Effector memory CD8-positive, alpha-beta T cell (primary cell): ENCODE results near the gene PJA1.

Experiments used
- ATAC-seq: fragments of 150-1000 bp; cut with Tn5 transposase; replicated peaks from 2 replicates; pipeline ENCODE4 v1.10.0; 2021; ENCODE audit warnings: mild to moderate bottlenecking, moderate library complexity
- DNase-seq, 3 experiments: peaks; one replicate each; pipeline ENCODE4 v3.0.0; 2021
- H3K27ac Mint-ChIP-seq, 2 donors: one replicate each; pipeline ENCODE4 v1.8.0; 2022; ENCODE audit warnings: mild to moderate bottlenecking in 2 of 2, mixed read lengths in 2 of 2, moderate library complexity in 2 of 2
- H3K27me3 Mint-ChIP-seq, 2 donors: one replicate each; pipeline ENCODE4 v1.8.0; 2022; ENCODE audit warnings: mixed read lengths in 2 of 2
- H3K36me3 Mint-ChIP-seq: one replicate; pipeline ENCODE4 v1.8.0; 2022; ENCODE audit warnings: mild to moderate bottlenecking, moderate library complexity, mixed read lengths; ENCODE audit not compliant: insufficient read depth
- H3K4me1 Mint-ChIP-seq, 2 donors: one replicate each; pipeline ENCODE4 v1.8.0; 2022; ENCODE audit warnings: low read depth in 2 of 2, mixed read lengths in 2 of 2
- H3K4me3 Mint-ChIP-seq, 2 donors: one replicate each; pipeline ENCODE4 v1.8.0; 2022; ENCODE audit warnings: mild to moderate bottlenecking in 2 of 2, mixed read lengths in 2 of 2, moderate library complexity in 2 of 2
- H3K9me3 Mint-ChIP-seq, 2 donors: one replicate each; pipeline ENCODE4 v1.8.0; 2022; ENCODE audit warnings: mixed read lengths in 2 of 2

The PJA1 gene

GRCh38 chrX:69128588-69128987, 36.7 kb downstream of the PJA1 start:
- no peaks in the 10 kb centered on the region for H3K9me3 Mint-ChIP-seq
- H3K36me3 Mint-ChIP-seq: no peaks in the 10 kb centered on the region
- peaks cover 0 to 3% of the 10 kb centered on the region in 2 donors for H3K4me1 Mint-ChIP-seq
- peaks cover 11 to 31% of the 10 kb centered on the region in 2 donors for H3K27me3 Mint-ChIP-seq
- DNase-seq: no peak
- no peak for ATAC-seq
- no peak overlapping the region for H3K27ac Mint-ChIP-seq
- no peak overlapping the region for H3K4me3 Mint-ChIP-seq

GRCh38 chrX:69127466-69127865, 37.8 kb downstream of the PJA1 start:
- no peak overlapping the region for H3K27ac Mint-ChIP-seq
- no peak for ATAC-seq
- H3K9me3 Mint-ChIP-seq: no peaks in the 10 kb centered on the region
- no peaks in the 10 kb centered on the region for H3K36me3 Mint-ChIP-seq
- DNase-seq: no peak
- H3K27me3 Mint-ChIP-seq: peaks cover 6 to 27% of the 10 kb centered on the region in 2 donors
- no peak overlapping the region for H3K4me3 Mint-ChIP-seq
- H3K4me1 Mint-ChIP-seq: peaks cover 0 to 3% of the 10 kb centered on the region in 2 donors

GRCh38 chrX:69126642-69127041, 38.6 kb downstream of the PJA1 start:
- Mint-ChIP-seq H3K4me3 (no peak overlapping the region), H3K36me3 (no peaks in the 10 kb centered on the region), H3K27me3 (peaks cover 6 to 27% of the 10 kb centered on the region in 2 donors), H3K9me3 (no peaks in the 10 kb centered on the region), H3K4me1 (peaks cover 0 to 3% of the 10 kb centered on the region in 2 donors), H3K27ac (no peak overlapping the region)
- ATAC-seq: no peak
- no peak for DNase-seq

GRCh38 chrX:69125094-69125493, 40.2 kb downstream of the PJA1 start:
- Mint-ChIP-seq H3K36me3 (no peaks in the 10 kb centered on the region), H3K27ac (no peak overlapping the region), H3K4me3 (no peak overlapping the region), H3K4me1 (peaks cover 0 to 3% of the 10 kb centered on the region in 2 donors), H3K9me3 (no peaks in the 10 kb centered on the region), H3K27me3 (peaks cover 6 to 20% of the 10 kb centered on the region in 2 donors)
- DNase-seq (no peak), ATAC-seq (no peak)

- Mint-ChIP-seq H3K36me3 (no peaks in the 10 kb centered on the region), H3K27me3 (peaks cover 6 to 20% of the 10 kb centered on the region in 2 donors), H3K4me1 (peaks cover 0 to 3% of the 10 kb centered on the region in 2 donors), H3K4me3 (no peak overlapping the region), H3K27ac (no peak overlapping the region), H3K9me3 (no peaks in the 10 kb centered on the region)
- ATAC-seq (no peak), DNase-seq (no peak)
These were observed 41.1 kb downstream of the PJA1 start for GRCh38 chrX:69124108-69124507.

- no peak for DNase-seq
- H3K27ac Mint-ChIP-seq: no peak overlapping the region
- no peak for ATAC-seq
- H3K36me3 Mint-ChIP-seq: no peaks in the 10 kb centered on the region
- no peak overlapping the region for H3K4me3 Mint-ChIP-seq
- H3K9me3 Mint-ChIP-seq: no peaks in the 10 kb centered on the region
- H3K27me3 Mint-ChIP-seq: peaks cover 6 to 19% of the 10 kb centered on the region in 2 donors
- peaks cover 0 to 3% of the 10 kb centered on the region in 2 donors for H3K4me1 Mint-ChIP-seq
These were observed 41.8 kb downstream of the PJA1 start for GRCh38 chrX:69123481-69123880.

GRCh38 chrX:69121321-69122000, 43.8 kb downstream of the PJA1 start:
- Mint-ChIP-seq H3K4me1 (no peaks in the 10 kb centered on the region), H3K9me3 (no peaks in the 10 kb centered on the region), H3K27me3 (peaks cover 0 to 11% of the 10 kb centered on the region in 2 donors), H3K4me3 (no peak overlapping the region), H3K27ac (no peak overlapping the region), H3K36me3 (no peaks in the 10 kb centered on the region)
- DNase-seq (no peak), ATAC-seq (no peak)

- Mint-ChIP-seq H3K9me3 (no peaks in the 10 kb centered on the region), H3K36me3 (no peaks in the 10 kb centered on the region), H3K27me3 (peaks cover 0 to 11% of the 10 kb centered on the region in 2 donors), H3K4me3 (no peak overlapping the region), H3K27ac (no peak overlapping the region), H3K4me1 (no peaks in the 10 kb centered on the region)
- ATAC-seq (no peak), DNase-seq (no peak)
These were observed 44.8 kb downstream of the PJA1 start for GRCh38 chrX:69120476-69120875.

GRCh38 chrX:69119122-69119521, 46.1 kb downstream of the PJA1 start:
- no peaks in the 10 kb centered on the region for H3K9me3 Mint-ChIP-seq
- no peak overlapping the region for H3K4me3 Mint-ChIP-seq
- H3K36me3 Mint-ChIP-seq: no peaks in the 10 kb centered on the region
- H3K4me1 Mint-ChIP-seq: no peaks in the 10 kb centered on the region
- ATAC-seq: no peak
- peaks cover 0 to 11% of the 10 kb centered on the region in 2 donors for H3K27me3 Mint-ChIP-seq
- no peak for DNase-seq
- H3K27ac Mint-ChIP-seq: no peak overlapping the region

GRCh38 chrX:69117876-69118526, 47.3 kb downstream of the PJA1 start:
- H3K4me1 Mint-ChIP-seq: no peaks in the 10 kb centered on the region
- no peaks in the 10 kb centered on the region for H3K9me3 Mint-ChIP-seq
- H3K4me3 Mint-ChIP-seq: no peak overlapping the region
- no peak overlapping the region for H3K27ac Mint-ChIP-seq
- DNase-seq: no peak
- ATAC-seq: no peak
- H3K27me3 Mint-ChIP-seq: peaks cover 0 to 11% of the 10 kb centered on the region in 2 donors
- H3K36me3 Mint-ChIP-seq: no peaks in the 10 kb centered on the region

GRCh38 chrX:69116077-69116476, 49.2 kb downstream of the PJA1 start:
- no peak for DNase-seq
- Mint-ChIP-seq H3K9me3 (no peaks in the 10 kb centered on the region), H3K4me3 (no peak overlapping the region), H3K36me3 (peaks cover 3% of the 10 kb centered on the region), H3K27me3 (no peaks in the 10 kb centered on the region), H3K27ac (no peak overlapping the region), H3K4me1 (no peaks in the 10 kb centered on the region)
- no peak for ATAC-seq

- DNase-seq (no peak), ATAC-seq (no peak)
- Mint-ChIP-seq H3K36me3 (peaks cover 3% of the 10 kb centered on the region), H3K4me3 (no peak overlapping the region), H3K9me3 (no peaks in the 10 kb centered on the region), H3K4me1 (no peaks in the 10 kb centered on the region), H3K27me3 (no peaks in the 10 kb centered on the region), H3K27ac (no peak overlapping the region)
These were observed 51.5 kb downstream of the PJA1 start for GRCh38 chrX:69113723-69114122.
